ENCODE measurements around the gene PRDM1.

Gene PRDM1

GRCh38 chr6:106097411-106098231 lies 11.5 kb downstream of the PRDM1 start:
- no peak for DNase-seq (ENCODE audit: low read depth, low spot score)

GRCh38 chr6:106098383-106099234 lies 12.5 kb downstream of the PRDM1 start:
- no peak for DNase-seq (ENCODE audit: low read depth, low spot score)

DNA sequence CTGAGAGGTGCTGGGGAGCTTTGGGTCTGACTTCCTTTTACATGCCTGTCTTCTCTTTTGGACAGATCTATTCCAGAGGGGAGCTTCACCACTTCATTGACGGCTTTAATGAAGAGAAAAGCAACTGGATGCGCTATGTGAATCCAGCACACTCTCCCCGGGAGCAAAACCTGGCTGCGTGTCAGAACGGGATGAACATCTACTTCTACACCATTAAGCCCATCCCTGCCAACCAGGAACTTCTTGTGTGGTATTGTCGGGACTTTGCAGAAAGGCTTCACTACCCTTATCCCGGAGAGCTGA lies 13.1 kb downstream of the PRDM1 start:
- no peak for DNase-seq (ENCODE audit: low read depth, low spot score)

DNA sequence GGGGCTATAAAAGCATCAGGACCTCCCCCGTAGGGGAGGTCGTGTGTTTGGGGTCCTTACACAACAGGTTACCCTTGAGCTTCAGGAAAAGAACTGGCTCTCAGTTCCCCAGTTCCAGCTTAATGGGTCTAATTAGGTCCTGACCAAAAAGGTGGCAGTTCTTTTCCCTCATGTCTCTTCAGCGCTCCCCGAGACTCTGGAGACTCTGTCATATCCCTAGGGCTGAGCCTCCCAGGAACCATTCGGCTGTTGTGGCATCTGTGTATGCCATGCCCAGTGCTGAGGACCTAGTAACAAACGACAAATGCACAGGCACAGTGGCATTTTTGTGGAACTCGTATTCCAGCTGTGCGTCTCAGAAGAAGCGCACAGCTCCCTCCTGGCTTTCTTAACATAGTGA lies 14.6 kb downstream of the PRDM1 start:
- no peak for DNase-seq (ENCODE audit: low read depth, low spot score)

GRCh38 chr6:106101466-106101865 lies 15.3 kb downstream of the PRDM1 start:
- no peak for DNase-seq (ENCODE audit: low read depth, low spot score)

DNA sequence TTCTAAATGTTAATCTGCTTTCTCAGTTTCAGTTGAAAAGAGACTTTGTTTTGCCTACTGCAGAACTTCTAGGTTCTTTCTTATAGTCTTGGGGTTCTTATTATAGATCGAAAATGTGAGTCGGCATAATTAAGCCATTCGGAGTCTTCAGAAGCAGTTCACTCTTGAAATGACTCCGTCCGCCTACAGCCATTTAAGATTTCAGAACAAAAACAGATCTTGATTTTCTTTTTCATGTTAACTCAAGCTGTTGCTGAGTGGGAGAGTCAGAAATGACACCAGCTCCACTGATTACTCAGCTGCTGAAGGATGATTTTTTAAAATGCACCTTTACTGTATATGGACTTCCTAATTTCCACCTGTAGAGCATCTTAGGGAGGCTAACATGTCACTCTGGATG lies 15.9 kb downstream of the PRDM1 start:
- DNase-seq (ENCODE audit: low read depth, low spot score) = no peak

DNA sequence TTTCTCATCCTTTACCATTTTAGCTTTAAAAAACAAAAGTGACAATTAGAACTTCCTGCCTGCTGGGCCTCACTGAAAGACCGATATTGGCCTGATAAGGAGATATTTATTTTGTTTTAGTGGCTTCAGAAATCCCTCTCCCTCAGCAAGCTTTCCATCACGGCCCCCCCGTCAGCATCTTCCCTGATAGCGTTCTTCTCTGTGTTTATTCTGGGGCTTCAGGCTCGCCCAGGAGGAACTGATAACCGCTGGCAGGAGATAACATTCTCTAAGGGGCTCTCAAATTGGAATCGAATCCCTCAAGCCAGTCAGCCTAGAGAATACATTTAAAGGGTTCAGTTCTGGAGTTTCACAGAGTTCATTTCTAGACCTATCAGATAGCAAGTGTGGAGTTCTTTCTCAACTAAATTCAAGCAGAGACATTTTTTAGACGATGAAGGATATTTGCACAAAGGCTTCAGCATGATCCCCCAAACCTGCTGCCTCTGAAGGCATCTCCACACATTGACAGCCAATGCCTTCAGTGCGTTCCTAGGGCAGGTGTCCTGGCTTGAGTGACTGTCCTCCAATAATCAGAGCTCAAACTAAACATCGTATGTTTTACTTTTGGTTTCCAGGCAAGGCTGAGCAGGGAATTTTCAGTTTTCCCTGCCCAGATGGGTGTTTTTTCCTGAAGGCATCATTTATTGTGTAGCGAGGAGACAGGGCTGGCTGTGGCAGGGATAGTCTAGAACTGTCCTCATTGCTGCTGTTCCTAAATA lies 17.0 kb downstream of the PRDM1 start:
- DNase-seq (ENCODE audit: low read depth, low spot score) = no peak

- DNase-seq (ENCODE audit: low read depth, low spot score) = no peak
Observed at GRCh38 chr6:106103728-106104109, 17.6 kb downstream of the PRDM1 start.

- DNase-seq (ENCODE audit: low read depth, low spot score) = no peak
Observed at GRCh38 chr6:106104476-106104875, 18.3 kb downstream of the PRDM1 start.

GRCh38 chr6:106104941-106105340 lies 18.8 kb downstream of the PRDM1 start:
- no peak for DNase-seq (ENCODE audit: low read depth, low spot score)

- no peak for DNase-seq (ENCODE audit: low read depth, low spot score)
Observed at GRCh38 chr6:106105493-106105892, 19.4 kb downstream of the PRDM1 start.

- no peak for DNase-seq (ENCODE audit: low read depth, low spot score)
Observed at GRCh38 chr6:106106276-106107042, 20.3 kb downstream of the PRDM1 start.

GRCh38 chr6:106107043-106107613 lies 21.0 kb downstream of the PRDM1 start:
- no peak for DNase-seq (ENCODE audit: low read depth, low spot score)

DNA sequence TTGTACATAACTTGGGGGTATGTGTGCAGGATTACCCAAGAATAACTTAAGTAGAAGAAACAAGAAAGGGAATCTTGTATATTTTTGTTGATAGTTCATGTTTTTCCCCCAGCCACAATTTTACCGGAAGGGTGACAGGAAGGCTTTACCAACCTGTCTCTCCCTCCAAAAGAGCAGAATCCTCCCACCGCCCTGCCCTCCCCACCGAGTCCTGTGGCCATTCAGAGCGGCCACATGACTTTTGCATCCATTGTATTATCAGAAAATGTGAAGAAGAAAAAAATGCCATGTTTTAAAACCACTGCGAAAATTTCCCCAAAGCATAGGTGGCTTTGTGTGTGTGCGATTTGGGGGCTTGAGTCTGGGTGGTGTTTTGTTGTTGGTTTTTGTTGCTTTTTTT lies 22.0 kb downstream of the PRDM1 start:
- no peak for DNase-seq (ENCODE audit: low read depth, low spot score)

- no peak for DNase-seq (ENCODE audit: low read depth, low spot score)
Observed at GRCh38 chr6:106109029-106109428, 22.9 kb downstream of the PRDM1 start.

DNA sequence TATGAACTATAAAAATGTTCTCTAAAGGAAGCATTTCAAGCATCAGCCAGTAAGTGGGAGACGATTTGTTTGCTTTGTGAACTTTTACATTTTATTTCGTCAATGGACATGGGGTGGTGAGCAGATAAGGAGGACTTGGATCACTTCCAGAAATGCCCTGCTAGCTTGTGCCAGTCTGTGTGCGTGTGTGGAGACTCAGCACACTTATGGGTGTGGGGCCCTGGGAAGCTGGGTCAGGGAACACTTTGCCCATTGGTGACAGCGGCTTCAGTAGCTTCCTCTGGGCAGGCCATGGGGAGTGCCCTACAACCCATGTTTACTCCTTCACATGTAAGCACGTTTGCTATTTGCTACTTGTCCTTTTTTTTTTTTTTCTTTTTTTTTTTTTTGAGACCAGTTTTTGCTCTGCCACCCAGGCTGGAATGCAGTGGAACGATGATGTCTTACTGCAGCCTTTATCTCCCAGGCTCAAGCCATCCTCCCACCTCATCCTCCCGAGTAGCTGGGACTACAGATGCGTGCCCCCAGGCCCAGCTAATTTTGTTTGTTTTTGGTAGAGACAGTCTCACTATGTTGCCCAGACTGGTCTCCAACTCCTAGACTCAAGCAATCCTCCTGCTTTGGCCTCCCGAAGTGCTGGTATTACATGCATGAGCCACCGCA lies 24.2 kb downstream of the PRDM1 start:
- no peak for DNase-seq (ENCODE audit: low read depth, low spot score)

DNA sequence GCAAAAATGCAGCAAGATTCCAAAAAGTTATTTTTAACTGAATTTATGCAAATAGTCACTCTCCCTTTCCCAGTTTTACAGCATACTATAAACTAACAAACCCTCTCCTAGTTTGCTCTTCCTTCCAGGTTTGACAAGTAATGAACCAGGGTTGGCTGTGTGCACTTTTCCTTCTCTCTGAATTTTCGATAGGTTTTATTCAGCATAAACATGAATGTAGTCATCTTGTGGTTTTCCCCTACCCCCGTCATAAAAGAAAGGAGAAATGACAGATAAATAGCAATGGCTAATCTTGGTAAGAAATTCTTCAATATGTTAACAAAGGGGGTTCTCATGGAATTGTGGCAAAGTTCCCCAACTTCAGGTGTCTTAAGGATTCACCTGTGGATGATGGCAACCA lies 26.3 kb downstream of the PRDM1 start:
- DNase-seq (ENCODE audit: low read depth, low spot score) = no peak

DNA sequence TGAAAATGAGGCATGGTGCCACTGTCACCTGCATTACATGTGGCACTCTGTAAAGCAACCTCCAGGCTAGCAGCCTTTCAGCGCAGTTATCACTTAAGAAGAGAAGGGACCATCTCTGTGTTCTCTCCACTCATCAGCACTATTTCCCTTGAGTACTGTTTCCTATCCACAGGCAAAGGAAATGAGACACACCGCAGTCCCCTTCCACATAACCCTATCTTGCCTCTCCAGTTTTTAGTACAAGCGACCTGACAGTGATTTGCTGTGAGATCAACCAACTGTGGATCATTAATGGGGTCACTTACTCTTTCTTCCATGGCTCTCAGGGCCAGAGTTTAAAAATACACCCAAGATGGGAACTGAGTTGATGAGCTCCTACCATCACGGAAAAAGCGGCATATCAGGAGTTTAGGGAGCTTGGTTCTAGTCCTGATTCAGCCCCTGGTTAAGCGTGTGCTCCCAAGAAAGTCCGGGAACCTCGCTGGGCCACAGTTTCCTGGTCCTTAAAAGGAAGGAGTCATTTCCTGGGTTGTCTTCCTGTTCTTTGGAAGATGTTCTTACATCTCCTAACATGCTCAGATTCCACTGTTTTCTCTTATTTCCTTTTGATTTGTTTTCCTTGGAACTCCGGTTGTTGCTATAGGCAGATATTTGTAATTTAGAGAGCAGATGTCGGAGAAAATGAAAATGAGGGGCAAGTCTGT lies 27.3 kb downstream of the PRDM1 start:
- no peak for DNase-seq (ENCODE audit: low read depth, low spot score)

DNA sequence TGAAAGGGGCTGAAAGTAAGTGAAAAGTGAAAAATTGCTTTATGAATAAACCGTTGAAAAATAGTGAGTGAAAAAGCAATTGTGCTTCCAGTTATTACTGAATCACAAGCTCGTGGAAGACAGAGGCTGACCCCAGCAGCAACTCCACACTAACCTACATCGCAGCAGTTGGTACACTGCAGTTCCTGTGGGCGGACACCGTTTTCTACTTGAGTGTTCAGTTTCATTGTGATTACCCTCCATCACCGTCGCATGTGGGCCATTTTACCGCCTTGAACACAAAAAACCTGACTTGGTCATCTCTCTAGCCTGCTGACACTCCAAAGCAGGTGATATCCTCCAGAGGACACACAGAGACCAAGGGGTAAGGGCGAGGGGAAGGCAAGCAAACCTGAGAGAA lies 28.4 kb downstream of the PRDM1 start:
- no peak for DNase-seq (ENCODE audit: low read depth, low spot score)

GRCh38 chr6:106115286-106115685 lies 29.1 kb downstream of the PRDM1 start:
- no peak for DNase-seq (ENCODE audit: low read depth, low spot score)
